Stimulated activated CD8-positive, alpha-beta memory T cell treated with anti-CD3 and anti-CD28 coated beads, Interleukin-4, amount 100 ng/mL, for 4 hours (primary cell): ENCODE measurements around the gene SUMO2.
A peak's percentile ranks its signal among the peaks of the same experiment; 100 is the strongest.
"Not testable (repeated sequence)": the region's sequence is repeated elsewhere in the genome, so short reads cannot be mapped to it uniquely, and the experiment has no call there.

Experiments
- DNase-seq, 2 donors: peaks; one replicate each; pipeline ENCODE4 v3.0.0-alpha.2; 2020; ENCODE audit warnings: low read depth in 2 of 2, low spot score in 1 of 2

The SUMO2 gene

GRCh38 chr17:75182569-75183436, at the start of gene SUMO2:
Gene SUMO2 (minus strand): TSS chr17:75182959. CDS start chr17:75182834, 125 bp downstream.
- DNase-seq, result peak; percentile 88 to 92

GRCh38 chr17:75231741-75232464, 49.1 kb upstream of the SUMO2 start:
- DNase-seq, result no peak

- DNase-seq, result no peak
Observed at GRCh38 chr17:75231071-75231470, 48.3 kb upstream of the SUMO2 start.

- no peak for DNase-seq
Observed at GRCh38 chr17:75228847-75229246, 46.1 kb upstream of the SUMO2 start.

GRCh38 chr17:75228305-75228704, 45.5 kb upstream of the SUMO2 start:
- DNase-seq, result no peak

- no peak for DNase-seq
Observed at GRCh38 chr17:75227729-75228128, 45.0 kb upstream of the SUMO2 start.

- no peak for DNase-seq
Observed at GRCh38 chr17:75225016-75225415, 42.3 kb upstream of the SUMO2 start.

GRCh38 chr17:75219815-75220214, 37.1 kb upstream of the SUMO2 start:
- no peak for DNase-seq

- no peak for DNase-seq
Observed at GRCh38 chr17:75218131-75218530, 35.4 kb upstream of the SUMO2 start.

- DNase-seq, result no peak
Observed at GRCh38 chr17:75209061-75209460, 26.3 kb upstream of the SUMO2 start.

- no peak for DNase-seq
Observed at GRCh38 chr17:75208161-75208560, 25.4 kb upstream of the SUMO2 start.

- no peak for DNase-seq
Observed at GRCh38 chr17:75207760-75208159, 25.0 kb upstream of the SUMO2 start.

GRCh38 chr17:75207050-75207407, 24.3 kb upstream of the SUMO2 start:
- not testable (repeated sequence) for DNase-seq

- no peak for DNase-seq
Observed at GRCh38 chr17:75205793-75206163, 23.0 kb upstream of the SUMO2 start.

- peak; percentile 86 to 87 for DNase-seq
Observed at GRCh38 chr17:75205037-75205792, 22.5 kb upstream of the SUMO2 start, which contains the start of gene NUP85. Gene NUP85 (plus strand): TSS chr17:75205679. CDS start chr17:75205762, 83 bp downstream.

GRCh38 chr17:75199886-75200618, 17.3 kb upstream of the SUMO2 start:
- DNase-seq, result no peak

- DNase-seq, result no peak
Observed at GRCh38 chr17:75194879-75195278, 12.1 kb upstream of the SUMO2 start.

- no peak for DNase-seq
Observed at GRCh38 chr17:75191584-75191983, 8.8 kb upstream of the SUMO2 start.

GRCh38 chr17:75188614-75189013, 5.9 kb upstream of the SUMO2 start:
- DNase-seq, result no peak

GRCh38 chr17:75183999-75184884, 1.5 kb upstream of the SUMO2 start:
- no peak for DNase-seq
